ENCODE measurements around the gene BRCC3.

GRCh38 chrX:155069414-155069813, 1.9 kb upstream of the BRCC3 start:
- TF ChIP-seq EZH2 (IDR thresholded peaks at IDR 0.05; ENCODE audit: insufficient read depth, poor library complexity, severe bottlenecking) (no peak), EZH2phosphoT487 (IDR thresholded peaks at IDR 0.05; ENCODE audit: insufficient read depth, low read depth) (no peak)
